GM18526 (cell line): ENCODE results near the gene TOX3.

ENCODE experiments used
- POLR2A ChIP-seq: IDR thresholded peaks from 3 replicates; pipeline ENCODE4 v1.6.1; 2011; ENCODE audit not compliant: insufficient read length; ENCODE audit errors: extremely low read depth

The TOX3 gene

DNA sequence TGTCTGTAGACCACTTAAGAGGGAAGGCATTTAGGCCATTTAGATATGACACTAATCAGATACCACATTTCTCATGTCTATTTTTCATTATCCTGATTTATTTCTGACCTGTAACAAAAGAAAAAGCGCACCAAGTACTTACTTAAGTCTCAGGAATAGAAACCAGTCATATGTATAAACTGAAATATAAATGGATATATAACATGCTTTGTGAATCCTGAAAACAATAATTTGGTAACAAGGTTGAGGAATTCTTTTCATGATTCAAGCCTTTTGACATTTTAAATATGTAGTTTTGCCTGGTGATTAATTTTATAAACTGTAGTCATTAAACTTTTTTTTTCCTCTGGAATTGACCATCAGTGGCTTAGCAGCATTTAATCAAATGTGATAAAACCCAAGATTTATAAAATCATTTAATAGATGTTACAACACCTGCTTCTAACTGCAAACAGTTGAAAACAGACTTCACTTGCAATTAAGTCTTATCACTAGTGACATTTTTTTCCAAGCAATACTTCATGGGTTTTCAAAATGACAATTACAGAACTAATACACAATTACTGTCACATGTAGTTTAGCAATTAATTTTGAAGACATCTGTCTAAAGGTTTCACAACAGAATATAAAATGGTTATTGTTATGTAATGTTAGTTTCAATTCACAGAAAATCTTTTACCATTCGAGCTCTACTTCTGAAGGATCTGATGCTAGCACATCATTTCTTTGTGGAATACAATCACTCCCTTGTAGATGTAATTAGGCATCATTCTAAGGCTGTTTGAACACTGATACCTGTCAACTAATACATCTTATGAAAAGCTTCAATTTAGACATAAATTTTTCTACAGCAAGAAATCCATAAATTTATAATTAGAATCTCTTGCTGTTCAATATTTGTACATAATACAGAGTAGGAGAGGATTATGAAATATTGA lies 110.3 kb downstream of the TOX3 start:
- TF ChIP-seq POLR2A, result no peak

DNA sequence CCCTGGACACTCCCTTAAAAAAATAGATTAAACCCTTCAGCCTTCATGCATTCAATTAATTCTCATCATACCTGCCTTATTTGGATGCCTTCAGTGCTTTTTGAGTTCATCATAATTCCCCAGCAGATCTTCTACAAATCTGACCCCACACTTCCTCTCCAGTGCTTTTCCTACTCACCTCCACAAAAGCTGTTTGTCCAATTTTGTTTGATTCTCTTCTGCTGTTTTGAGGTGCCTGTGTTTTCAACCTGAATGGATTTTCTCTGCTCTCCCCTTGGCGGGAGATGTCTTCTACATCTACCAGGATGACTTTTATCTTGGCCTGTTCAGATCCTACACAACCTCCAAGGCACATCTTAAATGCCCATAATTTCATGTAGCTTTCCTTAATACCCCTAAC lies 112.7 kb downstream of the TOX3 start:
- no peak for TF ChIP-seq POLR2A

DNA sequence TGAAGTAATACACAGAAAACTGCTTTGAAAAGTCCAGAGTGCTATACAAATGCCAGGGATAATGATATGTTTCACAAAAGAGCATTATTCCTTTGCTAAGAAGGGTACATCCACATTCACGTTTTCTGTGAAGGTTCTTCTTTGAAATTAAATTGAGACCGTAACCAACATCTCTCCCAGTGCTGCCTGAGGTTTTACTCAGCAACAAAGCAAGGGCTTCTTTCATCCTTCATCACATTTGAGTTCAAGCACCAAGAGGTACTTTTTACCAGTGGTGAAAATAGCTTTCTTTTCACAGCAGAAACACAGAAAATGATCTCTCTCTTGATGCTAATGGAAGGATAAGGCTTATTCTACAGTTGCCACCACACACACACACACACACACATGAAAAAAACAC lies 113.3 kb downstream of the TOX3 start:
- no peak for TF ChIP-seq POLR2A

DNA sequence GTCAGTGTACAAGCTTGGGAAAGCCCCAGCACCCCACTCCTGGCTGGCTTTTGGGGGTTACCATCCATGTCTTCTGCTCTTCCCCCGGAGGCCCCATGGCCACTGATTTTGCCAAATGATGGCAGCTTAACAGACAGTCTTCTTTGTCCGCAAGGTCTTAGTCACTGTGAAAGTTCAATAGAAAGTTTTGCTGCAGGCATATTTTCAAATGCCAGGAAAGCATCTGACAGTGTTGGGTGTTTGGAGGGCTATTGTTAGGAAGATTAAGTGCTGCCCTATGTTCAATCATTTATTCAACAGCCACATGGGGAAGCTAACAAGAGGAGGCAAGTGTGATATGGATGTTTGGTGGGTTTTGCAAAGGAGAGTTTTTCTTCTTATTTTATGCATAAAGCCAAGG lies 122.4 kb downstream of the TOX3 start:
- TF ChIP-seq POLR2A, result no peak

DNA sequence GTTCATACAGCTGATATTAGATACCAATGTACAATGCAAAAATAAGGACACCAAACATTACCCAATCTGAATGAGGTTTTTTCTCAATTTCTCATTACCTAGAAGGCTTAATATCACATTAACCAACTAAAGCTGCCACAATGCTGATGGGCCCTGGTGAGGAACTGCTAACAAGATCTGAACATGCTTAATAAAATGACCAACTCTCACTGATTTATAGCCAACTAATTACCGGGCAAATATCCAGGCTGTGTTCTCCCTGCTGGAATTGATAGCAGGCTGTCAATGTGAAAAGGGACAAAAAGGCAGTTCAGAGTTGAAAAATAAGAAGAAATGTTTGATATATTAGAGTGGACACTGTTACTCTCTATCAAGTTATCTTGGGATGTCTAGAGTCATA lies 124.6 kb downstream of the TOX3 start:
- TF ChIP-seq POLR2A, result no peak

DNA sequence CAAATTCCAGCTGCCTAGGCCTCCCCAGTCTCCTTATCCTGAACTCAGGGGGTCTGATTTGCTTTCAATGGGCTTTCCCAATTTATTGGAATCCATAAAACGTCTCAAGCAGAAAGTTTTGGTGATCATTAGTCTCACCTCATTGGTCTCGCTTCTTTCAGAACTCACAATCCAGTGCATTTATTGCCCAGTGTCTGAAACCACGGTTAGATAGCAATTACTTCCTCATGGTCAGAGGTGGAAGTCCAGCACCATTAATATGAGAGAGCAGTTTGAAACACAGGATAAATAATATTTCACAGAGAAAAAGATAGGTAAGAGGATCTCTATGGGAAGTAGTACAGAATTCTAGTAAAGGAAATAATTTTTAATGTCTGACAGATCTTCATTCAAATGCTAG lies 128.7 kb downstream of the TOX3 start:
- TF ChIP-seq POLR2A, result no peak

DNA sequence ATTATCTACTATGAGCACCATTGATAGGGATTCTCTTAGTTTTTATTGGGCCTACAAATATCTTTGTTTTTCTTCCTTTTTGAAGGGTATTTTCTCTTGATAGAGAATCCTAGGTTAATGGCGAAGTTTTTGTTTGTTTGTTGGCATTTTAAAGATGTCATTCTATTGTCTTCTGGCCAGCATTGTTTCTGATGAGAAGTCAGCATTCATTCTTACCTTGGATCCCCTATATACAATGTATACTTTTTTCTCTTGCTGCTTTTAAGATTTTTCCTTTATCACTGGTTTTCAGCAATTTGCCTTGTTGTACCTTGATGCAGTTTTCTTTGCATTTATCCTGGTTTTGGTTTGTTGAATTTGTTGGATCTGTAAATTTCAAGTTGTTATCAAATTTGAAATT lies 130.1 kb downstream of the TOX3 start:
- TF ChIP-seq POLR2A, result no peak

DNA sequence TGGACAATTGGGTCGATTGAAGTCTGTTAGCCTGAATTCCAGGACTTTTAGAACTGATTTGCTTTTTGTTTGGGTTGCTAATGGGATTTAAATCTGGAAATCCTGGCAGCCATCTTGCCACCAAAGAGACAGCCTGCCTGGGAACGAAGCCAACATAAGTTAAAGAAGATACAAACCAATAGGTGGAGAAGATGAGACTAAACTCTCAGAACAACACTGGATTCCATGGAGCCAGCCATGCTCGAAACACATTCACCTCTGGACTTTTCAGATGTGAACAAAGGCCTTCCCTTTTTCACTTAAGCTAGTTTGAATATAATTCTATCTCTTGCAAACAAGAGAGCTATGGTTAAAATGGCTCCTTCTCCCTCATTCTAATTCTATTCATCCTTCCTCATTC lies 135.9 kb downstream of the TOX3 start:
- no peak for TF ChIP-seq POLR2A

DNA sequence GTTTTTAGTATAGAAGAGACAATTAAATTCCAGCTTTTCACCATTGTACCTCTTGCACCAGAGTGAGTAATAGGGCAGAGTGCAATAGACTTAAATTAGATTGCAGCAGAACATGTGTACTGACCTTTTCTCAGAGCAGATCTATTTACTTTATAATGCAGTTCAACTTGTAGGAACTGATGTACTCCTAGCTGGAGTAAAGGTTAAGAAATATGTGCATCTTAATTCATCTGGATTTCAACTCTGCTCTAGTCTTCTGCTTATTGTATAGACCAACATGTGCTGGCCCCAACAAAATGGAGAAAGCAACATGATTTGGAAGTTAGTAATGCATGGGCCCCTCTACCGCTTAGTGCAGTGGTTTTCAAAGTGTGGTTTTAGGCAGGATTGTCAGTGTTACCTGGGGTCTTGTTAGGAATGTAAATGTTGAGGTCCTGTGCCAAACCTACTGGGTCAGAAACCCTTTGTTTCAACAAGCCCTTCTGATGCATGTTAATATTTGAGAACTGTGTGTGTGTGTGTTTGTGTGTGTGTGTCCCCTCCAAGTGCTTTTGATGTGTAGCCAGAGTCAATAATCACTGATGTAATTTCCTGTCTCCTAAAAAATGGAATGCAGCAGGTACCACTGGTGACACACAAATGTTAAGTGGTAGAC lies 138.6 kb downstream of the TOX3 start:
- TF ChIP-seq POLR2A, result no peak

DNA sequence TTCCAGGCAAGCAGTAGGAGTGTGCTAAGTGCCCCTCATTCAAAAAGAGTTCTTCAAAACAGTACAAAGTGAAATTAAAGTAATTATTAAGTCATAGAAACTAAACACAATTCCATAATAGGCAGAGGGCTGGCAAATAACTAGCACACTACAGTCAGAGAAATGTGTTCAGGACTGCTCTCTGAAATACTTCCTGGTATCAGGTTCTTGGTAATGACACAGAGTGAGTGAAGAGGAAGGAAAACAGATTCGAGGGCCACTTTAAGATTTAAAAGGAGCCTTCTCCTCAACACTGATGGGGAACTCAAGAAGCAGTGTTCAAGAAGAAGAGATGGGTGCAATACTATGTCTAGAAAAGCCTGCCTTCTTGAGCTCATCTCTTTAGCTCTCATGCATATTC lies 139.2 kb downstream of the TOX3 start:
- TF ChIP-seq POLR2A, result no peak

DNA sequence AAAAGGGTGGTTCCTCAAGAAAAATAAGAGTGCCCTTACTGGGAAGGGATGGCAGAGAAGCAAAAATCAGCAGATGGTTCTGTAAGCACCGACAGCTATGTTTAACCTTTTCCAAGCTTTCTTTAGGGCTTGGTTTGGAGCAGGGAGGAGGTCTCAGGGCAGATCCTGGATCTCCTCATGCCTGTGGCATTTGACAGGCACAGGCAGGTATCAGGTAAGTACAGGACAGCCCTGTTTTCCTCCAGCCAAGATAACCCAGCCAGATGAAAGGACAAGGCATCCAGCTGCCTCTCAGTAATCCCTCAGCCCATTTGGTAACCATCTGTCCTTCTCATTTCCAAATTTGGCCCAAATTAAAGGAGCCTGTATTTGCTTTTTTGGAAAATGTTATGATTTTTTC lies 141.5 kb downstream of the TOX3 start:
- no peak for TF ChIP-seq POLR2A

DNA sequence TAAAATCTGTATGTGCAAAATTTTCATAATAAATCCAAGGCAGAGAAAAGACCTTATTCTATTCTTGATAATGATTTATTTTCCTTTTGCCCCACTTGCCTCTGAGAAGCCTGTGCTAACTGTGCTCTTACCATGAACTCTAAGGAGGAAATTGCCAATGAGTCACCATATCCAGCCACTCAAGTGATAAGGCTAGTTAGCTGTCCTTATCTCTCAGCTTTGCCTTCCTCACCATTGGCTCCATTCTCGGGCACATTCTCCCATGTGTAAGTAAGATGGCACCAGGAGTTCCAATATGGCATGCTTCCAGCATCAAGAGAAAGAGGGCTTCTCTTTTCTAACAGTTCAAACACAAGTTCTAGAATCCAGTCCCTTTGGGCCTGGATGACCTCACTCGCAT lies 142.4 kb downstream of the TOX3 start:
- no peak for TF ChIP-seq POLR2A

DNA sequence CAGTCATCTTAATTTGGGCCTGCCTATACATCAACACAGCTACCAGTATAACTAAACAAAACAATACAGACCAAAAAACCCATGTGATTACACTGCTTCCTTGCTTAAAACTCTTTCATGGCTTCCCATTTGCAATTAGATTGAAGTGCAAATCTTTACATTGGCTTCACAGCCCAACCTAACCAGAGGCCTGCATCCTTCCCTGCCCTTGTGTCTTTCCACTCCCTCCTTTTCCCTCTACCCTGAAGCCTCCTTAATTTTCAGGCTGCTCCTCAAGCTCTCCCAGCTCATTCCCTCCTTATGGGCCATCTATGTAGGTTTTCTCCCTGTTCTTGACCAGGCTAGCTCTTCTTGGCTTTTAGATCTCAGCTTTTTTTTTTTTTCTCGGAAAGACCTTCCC lies 147.8 kb downstream of the TOX3 start:
- no peak for TF ChIP-seq POLR2A

DNA sequence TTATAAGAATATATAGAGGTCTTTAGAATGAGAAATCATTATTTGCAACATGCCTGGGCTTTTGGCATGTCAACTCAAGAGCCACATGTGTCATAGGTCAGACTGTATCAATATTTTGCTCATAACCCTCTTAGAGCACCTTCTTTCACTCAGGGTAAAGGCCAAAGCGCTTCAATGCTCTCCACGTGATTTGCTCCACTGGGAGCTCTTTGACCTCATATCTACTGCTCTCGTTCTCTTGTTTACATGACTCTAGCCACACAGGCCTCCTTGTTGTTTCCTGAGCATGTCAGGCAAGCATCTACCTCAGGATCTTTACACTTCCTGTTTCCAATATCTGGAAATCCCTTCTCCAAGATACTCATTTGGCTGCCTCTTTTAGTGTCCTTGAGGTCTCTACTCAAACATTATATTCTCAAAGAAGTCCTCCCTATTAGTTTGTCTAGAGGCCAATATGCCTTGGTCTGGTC lies 148.4 kb downstream of the TOX3 start:
- TF ChIP-seq POLR2A, result no peak

DNA sequence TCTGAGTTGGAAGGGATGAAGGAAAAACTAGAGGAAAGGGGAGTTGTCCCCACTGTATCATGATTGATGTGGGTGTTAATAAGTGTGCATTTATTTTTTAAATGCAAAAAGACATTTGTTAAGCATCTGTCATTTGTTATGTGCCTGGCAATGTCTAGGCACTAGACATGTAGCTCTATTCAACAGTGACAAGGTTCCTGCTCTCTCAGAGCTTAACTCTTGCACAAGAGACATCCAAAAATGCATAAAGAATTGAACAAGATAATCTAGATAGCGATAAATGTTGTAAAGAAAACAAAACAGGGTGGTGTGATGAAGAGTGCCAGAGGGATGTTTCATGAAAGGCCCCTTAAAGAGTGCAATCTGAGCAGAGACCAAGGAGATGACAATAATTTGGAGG lies 148.9 kb downstream of the TOX3 start:
- TF ChIP-seq POLR2A, result no peak

DNA sequence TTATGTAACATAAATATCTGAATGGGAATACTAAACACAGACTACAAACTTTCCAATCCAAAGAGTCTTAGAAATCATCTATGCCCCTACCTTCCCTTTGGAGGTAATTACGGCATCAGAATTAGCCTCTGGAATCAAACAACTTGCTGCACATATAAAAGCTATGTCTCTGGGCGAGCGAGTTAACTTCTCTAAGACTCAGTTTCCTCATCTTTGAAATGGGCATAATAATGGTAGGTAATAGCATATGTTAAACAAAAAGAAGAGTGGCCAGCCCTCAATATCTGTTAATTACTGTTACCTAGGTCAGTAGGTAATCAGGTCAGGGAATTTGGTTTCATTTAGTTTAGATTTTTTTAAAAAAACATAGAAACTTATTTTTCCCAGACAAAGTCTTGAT lies 153.5 kb downstream of the TOX3 start:
- TF ChIP-seq POLR2A, result no peak
